ENCODE results near the gene FOXP1. TPM values are rescaled to one million over a fixed set of nuclear protein-coding genes. Genes with fewer than 3 reads are reported as not detected.

FOXP1 gene
- total RNA-seq, 4 donors from 2014 or later = 86.4 to 107 (median 93.8) TPM

DNA sequence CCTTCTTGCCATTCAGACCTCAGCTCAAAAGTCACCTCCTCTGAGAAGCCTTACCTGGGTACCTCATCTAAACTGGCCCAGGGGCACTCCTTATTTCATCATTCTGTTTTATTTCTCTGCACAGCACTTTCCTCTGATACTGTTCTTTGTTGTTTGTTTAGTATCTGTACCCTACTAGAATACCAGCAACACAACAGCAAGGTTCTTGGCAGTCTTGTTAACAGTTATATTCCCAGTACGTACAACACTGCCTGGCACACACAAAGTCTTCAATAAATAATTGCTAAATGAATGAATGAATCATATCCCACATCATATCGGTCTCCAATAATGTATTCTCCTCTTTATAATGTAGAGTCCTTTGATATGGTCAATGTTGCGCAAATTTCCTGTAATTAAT is 188.1 kb downstream of the FOXP1 start:
- TF ChIP-seq POLR2A (IDR thresholded peaks at IDR 0.05) = no peak
- TF ChIP-seq, protein P1, sequence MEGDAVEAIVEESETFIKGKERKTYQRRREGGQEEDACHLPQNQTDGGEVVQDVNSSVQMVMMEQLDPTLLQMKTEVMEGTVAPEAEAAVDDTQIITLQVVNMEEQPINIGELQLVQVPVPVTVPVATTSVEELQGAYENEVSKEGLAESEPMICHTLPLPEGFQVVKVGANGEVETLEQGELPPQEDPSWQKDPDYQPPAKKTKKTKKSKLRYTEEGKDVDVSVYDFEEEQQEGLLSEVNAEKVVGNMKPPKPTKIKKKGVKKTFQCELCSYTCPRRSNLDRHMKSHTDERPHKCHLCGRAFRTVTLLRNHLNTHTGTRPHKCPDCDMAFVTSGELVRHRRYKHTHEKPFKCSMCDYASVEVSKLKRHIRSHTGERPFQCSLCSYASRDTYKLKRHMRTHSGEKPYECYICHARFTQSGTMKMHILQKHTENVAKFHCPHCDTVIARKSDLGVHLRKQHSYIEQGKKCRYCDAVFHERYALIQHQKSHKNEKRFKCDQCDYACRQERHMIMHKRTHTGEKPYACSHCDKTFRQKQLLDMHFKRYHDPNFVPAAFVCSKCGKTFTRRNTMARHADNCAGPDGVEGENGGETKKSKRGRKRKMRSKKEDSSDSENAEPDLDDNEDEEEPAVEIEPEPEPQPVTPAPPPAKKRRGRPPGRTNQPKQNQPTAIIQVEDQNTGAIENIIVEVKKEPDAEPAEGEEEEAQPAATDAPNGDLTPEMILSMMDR (IDR thresholded peaks at IDR 0.05) = no peak
- no peak for TF ChIP-seq EP300 (IDR thresholded peaks at IDR 0.05)
- Histone ChIP-seq H3K27ac (no peak overlapping the region), H3K27me3 (no peaks in the 10 kb centered on the region), H3K9me3 (no peaks in the 10 kb centered on the region), H3K36me3 (no peaks in the 10 kb centered on the region), H3K4me1 (peaks cover 0 to 48% (median 19%) of the 10 kb centered on the region in 4 donors), H3K4me3 (no peak overlapping the region)
- no peak for DNase-seq (ENCODE audit: low spot score in 2 of 2)
- WGBS, 2 donors = 73 to 78% methylated on average over 3 of the region's 3 CpGs

DNA sequence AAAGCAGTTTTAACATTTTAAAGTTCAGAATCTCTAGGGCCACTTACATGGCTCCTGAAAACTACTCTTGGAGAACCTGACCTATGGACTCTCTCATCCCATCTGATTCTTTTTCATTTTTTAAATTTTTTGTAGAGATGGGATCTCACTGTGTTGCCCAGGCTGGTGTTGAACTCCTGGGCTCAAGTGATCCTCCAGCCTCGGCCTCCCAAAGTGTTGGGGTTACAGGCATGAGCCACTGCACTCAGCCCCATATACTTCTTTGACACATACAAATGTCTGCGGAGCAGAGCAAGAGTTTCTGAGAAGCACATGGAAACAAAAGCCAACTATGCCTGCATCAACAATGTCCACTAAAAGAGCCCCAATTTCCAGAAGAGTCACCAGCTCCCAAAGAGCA is 189.8 kb downstream of the FOXP1 start:
- DNase-seq (ENCODE audit: low spot score in 2 of 2) = no peak
- no peak overlapping the region for H3K4me3 ChIP-seq
- peaks cover 0 to 65% (median 31%) of the 10 kb centered on the region in 4 donors for H3K4me1 ChIP-seq
- TF ChIP-seq POLR2A (IDR thresholded peaks at IDR 0.05) (no peak), EP300 (IDR thresholded peaks at IDR 0.05) (no peak)
- TF ChIP-seq, protein P1 (IDR thresholded peaks at IDR 0.05) = no peak
- H3K9me3 ChIP-seq = no peaks in the 10 kb centered on the region
- no peak overlapping the region for H3K27ac ChIP-seq
- no peaks in the 10 kb centered on the region for H3K27me3 ChIP-seq
- 93% methylated on average over 2 of the region's 2 CpGs for WGBS, 2 donors
- no peaks in the 10 kb centered on the region for H3K36me3 ChIP-seq

DNA sequence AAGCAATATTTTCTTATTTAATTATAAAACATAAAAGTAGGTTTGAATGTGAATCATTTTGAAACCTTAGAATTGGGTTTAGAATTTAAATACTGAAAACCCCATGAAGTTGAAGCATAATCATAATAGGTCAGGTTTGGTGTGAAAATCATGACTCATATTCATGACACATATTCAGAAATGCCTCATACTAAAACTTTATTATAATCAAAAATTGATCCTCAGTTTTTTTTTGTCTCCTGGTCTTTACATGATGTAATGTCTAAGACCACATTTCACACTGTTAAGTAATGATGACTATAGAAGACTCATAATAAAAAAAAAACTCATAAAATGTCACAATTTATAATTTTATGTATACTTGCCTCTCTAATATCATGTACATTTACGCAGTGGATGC is 190.4 kb downstream of the FOXP1 start:
- 96 to 99% methylated on average over 1 of the region's 1 CpG for WGBS, 2 donors
- Histone ChIP-seq H3K4me1 (peaks cover 0 to 59% (median 28%) of the 10 kb centered on the region in 4 donors), H3K27me3 (no peaks in the 10 kb centered on the region), H3K4me3 (no peak overlapping the region), H3K36me3 (no peaks in the 10 kb centered on the region), H3K9me3 (no peaks in the 10 kb centered on the region), H3K27ac (no peak overlapping the region)
- DNase-seq (ENCODE audit: low spot score in 2 of 2) = no peak
- TF ChIP-seq POLR2A (IDR thresholded peaks at IDR 0.05) (no peak), EP300 (IDR thresholded peaks at IDR 0.05) (no peak)
- TF ChIP-seq, protein P1 (IDR thresholded peaks at IDR 0.05) = no peak

DNA sequence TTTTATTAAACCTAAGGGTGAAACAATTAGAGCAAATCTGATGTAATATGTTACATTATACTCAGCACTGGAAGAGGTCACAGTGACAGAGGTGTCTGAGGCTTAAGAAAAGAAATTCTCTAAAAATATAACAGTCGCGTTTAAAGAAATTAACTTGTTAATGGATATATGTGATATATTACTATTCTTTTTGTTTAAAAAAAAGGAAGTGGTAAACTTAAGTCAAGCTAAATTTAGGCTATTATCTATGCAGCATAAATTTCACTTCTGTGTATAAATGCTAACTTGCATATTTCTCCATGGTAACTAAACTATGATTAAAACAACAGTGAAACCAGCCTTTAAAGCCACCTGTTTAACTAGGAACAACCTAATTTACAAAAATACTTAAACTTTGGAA is 191.3 kb downstream of the FOXP1 start:
- WGBS, 2 donors = 82 to 91% methylated on average over 2 of the region's 2 CpGs
- no peak for DNase-seq (ENCODE audit: low spot score in 2 of 2)
- TF ChIP-seq, protein P1 (IDR thresholded peaks at IDR 0.05) = no peak
- TF ChIP-seq POLR2A (IDR thresholded peaks at IDR 0.05) (no peak), EP300 (IDR thresholded peaks at IDR 0.05) (no peak)
- H3K36me3 ChIP-seq = no peaks in the 10 kb centered on the region
- H3K4me3 ChIP-seq = no peak overlapping the region
- peaks cover 0 to 57% (median 24%) of the 10 kb centered on the region in 4 donors for H3K4me1 ChIP-seq
- H3K27ac ChIP-seq = no peak overlapping the region
- no peaks in the 10 kb centered on the region for H3K9me3 ChIP-seq
- H3K27me3 ChIP-seq = no peaks in the 10 kb centered on the region

DNA sequence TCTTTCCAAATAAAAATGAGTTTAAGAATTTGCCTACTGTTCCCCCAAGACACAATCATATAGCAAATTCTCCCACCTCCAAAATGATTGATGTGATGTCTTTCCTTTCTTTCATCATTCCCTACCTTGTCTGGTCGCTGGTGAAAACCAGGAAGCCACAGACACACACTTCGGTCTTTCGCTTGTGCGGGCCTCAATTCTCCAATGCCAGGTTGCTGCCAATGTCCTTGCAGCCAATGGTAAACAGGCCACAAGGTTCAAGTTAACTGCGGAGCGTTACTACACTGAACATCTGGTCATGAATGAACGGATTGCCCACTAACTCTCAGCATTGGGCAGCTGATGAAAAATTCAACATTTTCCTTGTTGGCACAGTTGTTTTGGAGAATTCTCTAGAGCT is 192.2 kb downstream of the FOXP1 start:
- no peak overlapping the region for H3K4me3 ChIP-seq
- H3K4me1 ChIP-seq = peaks cover 0 to 55% (median 20%) of the 10 kb centered on the region in 4 donors
- WGBS, 2 donors = 80 to 87% methylated on average over 7 of the region's 7 CpGs
- H3K27me3 ChIP-seq = no peaks in the 10 kb centered on the region
- H3K27ac ChIP-seq = peak overlapping the region in 2 of 4 donors; percentile 9 to 30
- no peaks in the 10 kb centered on the region for H3K9me3 ChIP-seq
- DNase-seq (ENCODE audit: low spot score in 2 of 2) = no peak
- no peaks in the 10 kb centered on the region for H3K36me3 ChIP-seq
- TF ChIP-seq, protein P1 (IDR thresholded peaks at IDR 0.05) = no peak
- TF ChIP-seq POLR2A (IDR thresholded peaks at IDR 0.05) (no peak), EP300 (IDR thresholded peaks at IDR 0.05) (no peak)
